NCI-H226 (cell line): ENCODE data around the gene LUC7L2.
"Not testable (repeated sequence)": the region's sequence is repeated elsewhere in the genome, so short reads cannot be mapped to it uniquely, and the experiment has no call there.

Experiments
- DNase-seq: peaks from one replicate; pipeline ENCODE4 v3.0.0-alpha.2; 2015

Gene LUC7L2, protein sequence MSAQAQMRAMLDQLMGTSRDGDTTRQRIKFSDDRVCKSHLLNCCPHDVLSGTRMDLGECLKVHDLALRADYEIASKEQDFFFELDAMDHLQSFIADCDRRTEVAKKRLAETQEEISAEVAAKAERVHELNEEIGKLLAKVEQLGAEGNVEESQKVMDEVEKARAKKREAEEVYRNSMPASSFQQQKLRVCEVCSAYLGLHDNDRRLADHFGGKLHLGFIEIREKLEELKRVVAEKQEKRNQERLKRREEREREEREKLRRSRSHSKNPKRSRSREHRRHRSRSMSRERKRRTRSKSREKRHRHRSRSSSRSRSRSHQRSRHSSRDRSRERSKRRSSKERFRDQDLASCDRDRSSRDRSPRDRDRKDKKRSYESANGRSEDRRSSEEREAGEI

DNA sequence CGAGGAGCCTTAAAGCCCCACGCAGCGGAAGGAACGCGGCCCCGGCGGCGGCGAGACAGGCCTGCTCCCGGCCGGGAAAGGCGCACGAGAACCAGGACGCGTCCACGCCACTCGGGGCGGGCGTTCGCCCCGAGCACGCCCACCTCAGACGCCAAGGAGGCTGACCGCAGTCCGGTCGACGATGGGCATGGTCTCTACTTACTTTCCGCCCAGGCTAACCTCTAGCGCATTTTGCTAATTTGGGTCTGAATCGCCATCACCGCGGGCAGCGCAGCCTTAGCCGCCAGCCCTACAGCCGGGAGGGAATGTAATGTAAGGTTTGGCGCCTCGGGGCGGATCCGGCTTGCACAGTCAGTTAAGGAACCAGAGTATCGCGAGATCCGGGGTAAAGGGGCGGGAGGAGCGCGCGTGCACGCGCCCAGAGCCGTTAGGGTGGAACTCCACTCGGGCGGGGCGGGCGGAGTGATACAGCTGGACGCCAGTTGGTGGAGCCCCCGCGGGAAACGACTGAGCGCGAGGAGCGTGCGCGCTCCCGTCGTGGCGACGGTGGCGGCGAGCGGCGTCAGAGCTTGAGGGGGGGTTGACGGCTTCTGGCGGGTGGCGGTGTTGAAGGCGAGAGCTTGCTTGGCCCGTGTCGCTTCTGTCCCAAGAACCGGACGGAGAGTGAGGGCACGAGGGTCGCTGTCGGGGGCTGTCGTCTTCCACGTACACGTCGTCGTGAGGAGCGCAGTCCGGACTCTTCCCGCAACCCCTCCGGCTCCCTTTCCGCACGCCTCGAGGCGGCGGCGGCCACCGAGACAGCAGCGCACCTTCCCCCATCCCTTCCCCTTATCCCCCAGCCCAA, at the start of gene LUC7L2:
Gene LUC7L2 (plus strand): TSS at position 529 of the 844 bp plus-strand sequence. CDS start 368 bp downstream, outside the sequence.
- peak; percentile 98 for DNase-seq

DNA sequence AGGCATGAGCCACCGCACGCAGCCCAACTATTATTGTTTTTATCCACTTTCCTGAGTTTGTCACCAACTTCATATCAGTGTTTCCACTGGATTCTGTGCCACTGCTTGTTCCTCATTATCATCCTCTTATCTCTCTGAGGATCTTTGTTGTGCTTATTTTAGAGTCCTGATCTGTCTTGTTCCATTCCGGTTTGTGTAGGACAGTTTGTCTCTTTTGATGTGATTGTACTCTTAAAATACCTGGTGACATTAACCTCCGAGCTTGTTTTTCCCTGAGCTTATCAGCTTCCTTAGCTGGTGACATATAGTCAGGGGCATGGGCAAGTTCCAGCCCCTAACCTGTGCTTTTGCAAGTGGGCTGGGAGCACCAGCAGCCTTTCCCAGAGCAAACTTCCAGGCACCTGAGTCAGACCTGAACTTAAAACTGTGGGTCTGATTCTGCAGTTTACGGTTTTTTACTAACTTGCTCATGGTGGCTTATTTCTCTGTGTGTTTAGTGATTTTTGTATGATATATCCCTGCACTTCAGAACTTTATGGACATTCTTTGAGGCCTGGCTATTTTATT, 41.7 kb upstream of the LUC7L2 start:
- DNase-seq = no peak

DNA sequence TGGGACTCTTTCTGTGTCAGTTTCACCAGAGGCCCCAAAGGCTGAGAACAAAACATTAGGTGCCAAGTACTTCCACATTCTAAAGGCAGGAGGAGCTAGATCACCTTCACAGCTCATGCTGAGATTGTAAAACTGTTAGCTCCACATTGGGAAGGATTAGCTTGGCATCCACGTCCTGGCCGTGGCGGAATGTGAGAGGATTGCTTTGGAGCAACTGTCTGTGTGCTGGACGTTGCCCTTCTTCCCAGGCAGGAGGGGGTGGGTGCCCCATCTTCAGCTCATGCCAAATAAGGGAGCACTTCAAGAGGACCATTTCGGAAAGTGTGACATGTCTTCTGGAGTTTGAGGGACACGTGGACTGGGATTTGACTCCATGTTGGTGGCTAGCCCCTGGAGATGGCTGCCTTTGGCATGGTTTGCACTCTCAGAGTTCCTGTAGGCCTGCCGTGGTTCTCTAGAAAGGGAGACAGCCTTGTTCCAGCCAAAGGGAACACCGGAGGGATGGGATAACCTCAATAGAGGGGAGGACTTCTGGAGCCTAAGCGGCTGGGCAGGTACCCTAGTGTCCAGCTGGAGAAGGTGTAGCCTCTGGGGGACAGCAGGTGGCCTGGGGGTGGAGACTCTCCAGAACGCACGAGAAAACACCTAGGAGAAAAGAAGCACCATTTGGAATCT, 38.5 kb upstream of the LUC7L2 start:
- peak; percentile 8 for DNase-seq

DNA sequence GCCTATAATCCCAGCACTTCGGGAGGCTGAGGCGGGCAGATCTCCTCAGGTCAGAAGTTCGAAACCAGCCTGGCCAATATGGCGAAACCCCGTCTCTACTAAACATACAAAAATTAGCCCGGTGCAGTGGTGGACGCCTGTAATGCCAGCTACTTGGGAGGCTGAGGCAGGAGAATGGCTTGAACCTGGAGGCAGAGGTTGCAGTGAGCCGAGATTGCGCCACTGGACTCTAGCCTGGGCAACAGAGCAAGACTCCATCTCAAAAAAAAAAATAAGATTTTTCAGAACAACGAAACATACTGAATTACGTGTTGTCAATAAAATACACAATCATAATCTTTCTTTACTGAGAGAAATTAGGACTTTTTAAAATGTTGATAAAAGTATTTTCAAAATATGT, 35.0 kb upstream of the LUC7L2 start:
- DNase-seq = not testable (repeated sequence)

DNA sequence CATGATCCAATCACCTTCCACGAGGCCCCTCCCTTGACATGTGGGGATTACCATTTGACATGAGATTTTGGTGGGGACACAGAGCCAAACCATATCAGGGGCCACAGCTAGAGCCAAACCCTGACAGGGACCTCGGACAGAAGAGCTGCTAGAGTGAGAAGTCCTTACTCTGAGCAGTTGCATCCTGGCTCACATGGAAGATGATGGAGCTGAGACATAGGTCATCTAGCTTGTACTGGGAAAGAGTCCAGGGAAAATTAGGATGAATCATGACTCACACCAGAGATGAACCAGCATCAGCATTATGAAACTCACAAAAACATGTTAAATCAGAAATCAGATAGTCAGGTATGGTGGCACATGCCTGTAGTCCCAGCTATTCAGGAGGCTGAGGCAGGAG, 31.3 kb upstream of the LUC7L2 start:
- peak; percentile 77 for DNase-seq

DNA sequence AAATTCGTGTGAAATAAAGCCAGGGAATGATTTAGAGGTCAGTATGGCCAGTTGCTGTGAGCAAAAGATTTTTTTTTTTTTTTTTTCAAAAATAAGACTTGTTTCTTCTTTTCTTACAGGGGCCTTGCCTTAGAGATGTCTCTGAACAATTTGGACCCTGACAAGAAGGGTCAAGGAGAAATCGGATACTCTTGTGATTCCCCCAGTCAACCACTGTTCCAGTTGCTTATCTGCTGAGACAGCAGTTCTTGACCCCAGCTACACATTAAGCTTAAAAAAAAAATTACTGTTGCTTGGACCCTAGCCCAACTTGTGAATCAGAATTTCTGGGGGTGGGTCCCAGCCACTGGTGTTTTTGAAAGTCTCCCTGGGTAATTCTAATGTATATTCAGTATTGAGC, 30.6 kb upstream of the LUC7L2 start:
- DNase-seq = no peak

DNA sequence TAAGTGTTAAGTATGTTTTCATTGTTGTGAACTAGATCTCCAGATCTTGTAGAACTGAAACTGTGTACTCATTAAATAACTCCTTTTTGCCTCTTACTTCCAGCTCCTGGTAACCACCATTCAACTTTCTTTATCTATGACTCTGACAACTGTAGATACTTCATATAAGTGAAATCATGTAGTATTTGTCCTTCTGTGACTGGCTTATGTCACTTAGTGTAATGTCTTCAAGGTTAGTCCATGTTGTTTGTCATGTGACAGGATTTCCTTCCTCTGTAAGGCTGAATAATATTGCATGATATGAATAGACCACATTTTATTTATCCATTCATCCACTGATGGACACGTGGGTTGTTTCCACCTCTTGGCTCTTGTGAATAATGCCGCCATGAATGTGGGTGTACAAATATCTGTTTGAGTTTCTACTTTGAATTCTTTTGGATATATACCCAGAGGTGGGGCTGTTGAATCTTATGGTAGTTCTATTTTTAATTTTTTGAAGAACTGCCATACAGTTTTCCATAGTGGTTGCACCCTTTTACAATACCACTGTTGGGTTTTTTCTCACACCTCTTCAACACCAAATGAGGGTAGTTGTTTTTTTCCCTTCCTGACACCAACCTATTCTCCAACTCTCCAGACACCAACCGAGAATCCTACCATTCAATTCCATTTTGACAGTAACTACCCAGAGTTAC, 29.2 kb upstream of the LUC7L2 start:
- DNase-seq = no peak

DNA sequence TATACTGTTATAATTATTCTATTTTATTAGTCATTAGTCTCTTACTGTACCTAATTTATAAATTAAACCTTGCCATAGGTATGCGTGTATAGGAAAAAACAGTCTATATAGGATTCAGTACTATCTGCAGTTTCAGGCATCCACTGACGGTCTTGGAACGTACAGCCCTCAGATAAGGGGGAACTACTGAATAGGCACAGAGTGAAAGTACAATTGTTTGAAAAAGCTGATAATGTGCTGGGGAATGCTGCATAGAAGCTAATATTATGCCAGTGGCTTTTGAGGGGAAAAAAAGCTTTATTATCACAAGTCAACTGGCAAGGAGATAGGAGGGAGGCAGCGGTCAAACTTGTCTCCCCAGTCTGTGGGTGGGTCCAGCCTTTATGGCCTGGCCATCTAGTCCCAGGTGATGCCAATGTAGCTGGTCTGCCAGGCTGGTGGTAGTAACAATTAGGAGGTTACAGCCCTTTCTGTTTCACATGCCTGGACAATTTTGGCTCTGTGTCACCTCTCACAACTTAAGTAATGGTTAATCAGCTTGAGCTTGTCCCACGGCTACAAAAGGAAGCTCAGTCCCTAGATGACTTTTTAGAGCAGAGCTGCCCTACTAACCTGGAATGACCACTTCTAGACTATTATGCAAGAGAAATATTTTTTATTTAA, 26.9 kb upstream of the LUC7L2 start:
- DNase-seq = no peak

DNA sequence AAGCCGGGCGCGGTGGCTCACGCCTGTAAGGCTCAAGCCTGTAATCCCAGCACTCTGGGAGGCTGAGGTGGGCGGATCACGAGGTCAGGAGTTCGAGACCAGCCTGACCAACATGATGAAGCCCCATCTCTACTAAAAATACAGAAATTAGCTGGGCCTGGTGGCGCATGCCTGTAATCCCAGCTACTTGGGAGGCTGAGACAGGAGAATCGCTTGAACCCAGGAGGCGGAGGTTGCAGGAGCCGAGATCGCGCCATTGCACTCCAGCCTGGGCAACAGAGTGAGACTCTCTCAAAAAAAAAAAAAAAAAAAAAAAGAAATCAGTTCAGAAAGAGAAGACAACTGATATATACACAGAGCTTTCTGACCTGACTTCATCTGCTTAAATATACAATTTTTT, 26.3 kb upstream of the LUC7L2 start:
- DNase-seq = not testable (repeated sequence)

DNA sequence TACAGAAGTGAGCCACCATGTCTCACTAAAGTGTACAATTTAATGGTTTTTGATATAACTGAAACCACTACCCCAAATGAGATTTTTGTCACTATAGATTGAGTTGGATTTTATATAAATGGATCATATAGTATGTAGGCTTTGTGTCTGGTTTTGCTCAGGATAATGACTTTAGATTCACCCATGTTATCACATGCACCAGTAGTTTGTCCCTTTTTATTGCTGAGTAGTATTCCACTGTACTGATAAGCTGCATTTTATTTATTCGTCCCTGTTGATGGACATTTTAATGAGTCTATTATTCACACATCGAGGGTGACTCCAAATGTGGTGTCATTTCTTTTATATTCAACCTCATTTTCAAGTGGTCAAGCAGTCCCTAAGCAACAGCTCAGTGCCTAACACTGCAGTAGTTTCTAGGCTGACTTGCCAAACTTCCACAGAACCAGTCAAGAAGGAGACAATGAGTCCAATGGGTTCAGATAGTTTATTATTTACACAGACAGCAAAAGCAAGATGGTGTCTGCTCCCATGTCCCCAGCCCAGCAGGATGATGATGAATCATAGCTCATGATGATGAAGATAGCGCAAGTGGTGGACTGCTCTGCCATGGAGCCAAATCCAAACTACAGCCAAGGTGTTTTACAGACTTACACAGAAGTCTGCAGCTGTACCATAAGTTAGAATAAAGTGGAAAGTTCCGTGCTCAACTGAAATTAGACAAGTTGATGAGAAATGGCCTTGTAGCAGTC, 25.1 kb upstream of the LUC7L2 start:
- DNase-seq = no peak

DNA sequence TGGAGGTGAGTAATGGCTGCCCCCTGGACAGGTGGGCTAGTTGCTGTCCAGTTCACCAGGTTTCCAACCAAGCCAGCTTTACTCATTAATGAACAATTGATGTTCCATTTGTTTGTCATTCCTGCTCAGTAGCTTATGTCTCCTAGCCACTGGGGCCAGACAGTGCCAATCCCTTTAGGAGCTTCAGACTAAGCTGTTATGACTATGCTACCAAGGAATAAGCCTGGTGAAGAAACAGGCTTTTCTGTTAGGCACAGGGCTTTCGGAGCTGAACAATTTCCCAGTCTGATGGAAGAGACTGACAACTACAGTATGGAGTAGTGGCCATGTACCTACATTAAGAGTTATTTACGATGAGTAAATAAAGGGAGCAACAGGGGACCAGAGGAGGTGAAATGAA, 20.7 kb upstream of the LUC7L2 start:
- no peak for DNase-seq

DNA sequence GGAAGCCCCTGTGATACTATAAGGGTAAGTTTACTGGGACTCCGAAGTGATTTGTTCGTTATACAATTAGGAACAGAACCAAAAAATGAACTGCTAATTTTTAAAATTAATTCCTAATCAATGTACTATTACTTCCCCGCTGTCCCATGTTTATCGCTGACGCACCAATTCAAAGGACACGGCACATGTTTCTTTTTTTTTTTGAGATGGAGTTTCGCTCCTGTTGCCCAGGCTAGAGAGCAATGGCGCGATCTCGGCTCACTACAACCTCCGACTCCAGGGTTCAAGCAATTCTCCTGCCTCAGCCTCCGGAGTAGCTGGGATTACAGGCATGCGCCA, 20.0 kb upstream of the LUC7L2 start:
- DNase-seq = no peak

DNA sequence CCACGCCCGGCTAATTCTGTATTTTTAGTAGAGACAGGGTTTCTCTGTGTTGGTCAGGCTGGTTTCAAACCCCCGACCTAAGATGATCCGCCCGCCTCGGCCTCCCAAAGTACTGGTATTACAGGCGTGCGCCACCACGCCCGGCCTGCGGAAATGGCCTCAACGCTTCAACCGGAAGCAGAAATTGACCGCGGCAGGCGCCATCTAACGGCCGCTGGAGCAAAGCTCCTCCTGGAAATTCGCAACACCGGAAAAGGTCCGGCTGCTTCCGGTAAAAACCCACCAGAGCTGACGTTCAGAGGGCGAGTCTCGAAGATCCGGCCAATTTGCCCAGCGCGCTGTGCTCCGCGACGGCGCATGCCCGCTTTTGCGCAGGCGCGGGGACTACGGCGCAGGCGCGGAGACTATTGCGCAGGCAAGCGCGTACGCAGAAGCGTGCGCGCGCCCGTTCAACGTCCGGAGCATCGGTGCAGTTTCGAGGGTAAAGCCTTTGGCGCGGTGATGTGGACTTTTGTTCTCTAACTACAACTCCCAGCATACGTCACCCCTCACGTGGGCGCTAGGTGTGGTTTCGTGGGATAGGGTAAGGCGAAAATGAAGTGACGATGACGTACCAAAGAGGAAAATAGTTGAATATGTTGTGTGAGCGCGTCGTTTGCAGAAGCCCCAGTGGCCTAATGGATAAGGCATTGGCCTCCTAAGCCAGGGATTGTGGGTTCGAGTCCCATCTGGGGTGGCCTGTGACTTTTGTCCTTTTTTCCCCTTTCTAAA, 19.5 kb upstream of the LUC7L2 start:
- peak; percentile 98 for DNase-seq

DNA sequence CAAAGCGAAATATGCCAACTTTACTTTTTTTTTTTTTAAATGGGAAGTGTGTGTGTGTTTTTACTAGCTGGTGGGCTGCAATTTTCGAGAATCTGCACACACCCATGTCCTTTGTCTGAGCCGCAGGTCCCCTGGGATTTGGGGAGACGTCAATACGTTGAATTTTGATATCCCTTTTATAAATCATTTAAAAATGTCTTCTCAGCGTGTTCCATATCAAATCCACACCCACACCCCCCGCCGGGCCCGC, 19.0 kb upstream of the LUC7L2 start:
- DNase-seq = no peak

DNA sequence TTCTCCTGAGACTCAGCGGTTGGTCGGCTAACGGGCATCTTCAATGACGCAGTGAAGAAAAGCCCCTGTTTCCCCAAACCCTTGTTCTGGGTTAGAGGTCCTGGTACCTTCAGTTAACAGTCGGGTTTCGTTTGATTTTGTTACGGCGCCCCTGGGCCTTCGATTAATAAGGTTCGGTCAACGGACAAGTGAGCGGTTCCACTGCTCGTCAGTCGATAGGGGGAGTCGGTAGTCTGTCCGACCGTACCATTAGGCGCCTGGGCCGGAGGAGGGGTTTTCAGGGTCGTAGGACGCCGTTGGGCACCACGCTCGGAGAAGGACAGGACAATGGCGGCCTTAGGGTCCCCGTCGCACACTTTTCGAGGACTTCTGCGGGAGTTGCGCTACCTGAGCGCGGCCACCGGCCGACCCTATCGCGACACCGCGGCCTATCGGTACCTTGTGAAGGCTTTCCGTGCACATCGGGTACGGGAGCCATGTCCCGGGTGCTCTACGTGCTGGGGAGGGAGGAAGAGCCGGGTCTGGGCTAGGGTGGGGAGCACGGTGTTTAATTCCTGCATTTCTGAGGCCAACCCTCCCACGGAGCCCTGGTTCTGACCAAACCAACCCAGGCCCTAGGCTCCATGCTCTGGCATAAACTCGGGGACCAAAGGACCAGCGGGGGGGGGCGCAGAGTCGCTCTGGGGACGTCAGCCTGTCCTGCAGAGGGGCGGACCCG, 18.5 kb upstream of the LUC7L2 start, which contains the start of gene FMC1:
Gene FMC1 (plus strand): TSS at position 280 of the 718 bp plus-strand sequence. CDS start 48 bp downstream, at position 328.
- DNase-seq = peak; percentile 83

DNA sequence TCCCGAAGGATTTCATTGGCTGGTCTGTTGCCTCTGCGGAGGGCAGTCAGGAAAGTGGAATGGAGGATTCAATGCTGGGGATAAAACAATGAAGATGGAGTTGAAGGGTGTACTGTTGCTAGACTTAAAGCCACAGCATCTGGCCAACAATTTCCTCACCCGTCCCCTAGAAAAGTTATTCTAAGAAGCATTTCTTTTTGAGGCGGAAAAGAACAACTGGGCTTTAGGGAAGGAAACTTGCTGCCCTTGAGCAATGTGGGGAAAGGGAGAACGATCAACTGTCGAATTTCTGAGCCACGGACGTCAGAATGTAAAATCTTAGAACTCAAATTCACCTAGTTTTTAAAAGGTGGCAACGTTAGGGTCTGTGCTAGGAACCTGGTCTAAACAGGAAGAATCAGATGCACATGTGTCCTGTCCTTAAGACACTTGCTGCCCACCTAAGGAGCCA, 17.9 kb upstream of the LUC7L2 start:
- no peak for DNase-seq

DNA sequence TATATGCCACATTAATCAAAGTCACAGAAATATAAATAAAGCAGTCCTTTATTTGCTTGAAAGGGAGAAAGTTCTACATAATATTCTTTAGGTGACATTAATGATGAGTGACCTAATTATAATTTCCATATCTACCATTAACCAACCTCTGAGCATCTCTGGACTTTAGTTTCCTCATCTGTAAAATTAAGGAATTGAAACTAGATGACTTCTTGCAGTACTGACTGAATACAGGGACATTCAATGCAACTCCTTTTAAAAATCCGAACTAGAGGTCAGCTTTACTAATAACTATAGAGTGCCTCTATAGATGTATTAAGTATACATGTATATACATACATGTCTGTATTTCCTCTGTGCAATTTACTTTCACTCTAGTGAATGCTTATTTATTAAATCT, 14.7 kb upstream of the LUC7L2 start:
- no peak for DNase-seq

DNA sequence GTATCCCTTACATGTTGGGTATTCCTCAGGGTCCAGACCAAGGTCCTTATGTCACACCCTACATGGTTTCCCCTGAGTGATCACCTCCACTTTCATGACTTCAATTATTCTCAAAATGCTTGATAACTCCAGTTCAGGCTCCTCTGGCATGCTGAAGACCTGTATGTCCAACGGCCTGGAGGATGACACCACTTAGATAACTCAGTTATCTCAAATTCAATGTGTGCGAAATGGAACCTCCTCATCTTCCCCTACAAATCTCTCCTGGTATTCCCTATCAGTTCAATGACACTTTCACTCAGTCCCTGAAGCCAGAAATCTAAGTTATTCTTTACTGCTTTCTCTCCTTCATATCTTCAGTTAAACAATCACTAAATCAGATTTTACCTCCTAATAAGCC, 8.7 kb upstream of the LUC7L2 start:
- DNase-seq = no peak

DNA sequence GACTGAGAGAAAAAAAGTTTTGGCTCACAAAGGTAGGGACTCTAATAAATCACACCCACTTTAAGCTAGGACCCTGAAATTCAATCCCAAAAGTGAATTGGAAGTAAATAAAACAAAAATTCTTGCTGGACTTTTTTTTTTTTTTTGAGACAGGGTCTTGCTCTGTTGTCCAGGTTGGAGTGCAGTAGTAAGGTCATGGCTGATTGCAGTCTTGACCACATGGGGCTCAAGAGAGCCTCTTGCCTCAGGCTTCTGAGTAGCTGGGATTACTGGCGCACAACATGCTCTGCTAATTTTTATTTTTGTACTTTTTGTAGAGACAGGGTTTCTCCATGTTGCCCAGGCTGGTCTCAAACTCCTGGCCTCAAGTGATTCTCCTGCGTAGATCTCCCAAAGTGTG, 5.0 kb upstream of the LUC7L2 start:
- no peak for DNase-seq

DNA sequence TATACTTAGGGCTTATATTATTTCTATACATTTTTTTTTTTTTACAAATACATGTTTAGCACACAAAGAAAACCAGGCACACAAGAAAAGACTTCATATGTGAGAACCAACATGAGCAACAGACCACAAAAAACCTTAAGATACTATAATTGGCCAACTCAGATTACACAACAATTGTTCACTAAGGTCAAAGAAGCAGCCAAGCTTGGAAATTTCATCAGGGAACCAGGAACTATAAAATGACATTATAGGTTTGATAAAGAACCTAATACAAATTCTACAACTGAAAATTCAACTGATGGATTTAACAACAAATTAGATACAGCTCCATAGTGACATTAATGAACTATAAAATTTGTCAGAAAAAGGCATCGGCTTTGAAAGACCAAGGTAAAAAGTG, 4.4 kb upstream of the LUC7L2 start:
- DNase-seq = no peak
